IMR-90 (cell line): Measurements from ENCODE around the gene PDCL2. TPM values are rescaled to one million over a fixed set of nuclear protein-coding genes. Genes with fewer than 3 reads are reported as not detected.

Source experiments
- ATAC-seq: fragments of 200-7000 bp; cut with Tn5 transposase; 2 replicates; pipeline ENCODE4 v1.9.1; 2020; ENCODE audit warnings: low read depth, mild to moderate bottlenecking, moderate library complexity
- BruUV-seq: library from RNA; stranded (reverse); fragments of 400-500 nt; replicated peaks from 2 replicates; lab custom pipeline; 2021; lab: Mats Ljungman, UMichigan
- CTCF ChIA-PET: fragments of 300-600 bp; formaldehyde crosslinking; extraction: SDS; loops from one replicate; lab custom pipeline; 2021; ENCODE audit warnings: antibody characterized with exemption; lab: Yijun Ruan, JAX
- POLR2A ChIA-PET: fragments of 300-600 bp; sonication (Branson Sonifier 250); formaldehyde crosslinking; loops from one replicate; lab custom pipeline; 2022; ENCODE audit warnings: antibody characterized with exemption; ENCODE audit not compliant: unreplicated experiment; lab: Charles Lee
- DNase-seq: peaks from one replicate; pipeline ENCODE4 v3.0.0; 2013
- H2AFZ ChIP-seq: replicated peaks from 2 replicates; pipeline ENCODE3; 2013; ENCODE audit warnings: low read length, mild to moderate bottlenecking; ENCODE audit not compliant: poor library complexity
- H2AK5ac ChIP-seq: 2 replicates; pipeline ENCODE4 v1.6.1; 2013; ENCODE audit warnings: low read depth, low read length, inconsistent platforms
- H2AK9ac ChIP-seq: replicated peaks from 2 replicates; pipeline ENCODE3; 2013; ENCODE audit warnings: mild to moderate bottlenecking, low read depth, low read length, moderate library complexity; ENCODE audit not compliant: poor library complexity
- H2BK120ac ChIP-seq: 2 replicates; pipeline ENCODE4 v1.6.1; 2013; ENCODE audit warnings: low read depth, low read length, inconsistent platforms
- H2BK15ac ChIP-seq: 3 replicates; pipeline ENCODE4 v1.6.1; 2013; ENCODE audit warnings: low read depth, low read length, inconsistent platforms
- H2BK20ac ChIP-seq: 2 replicates; pipeline ENCODE4 v1.6.1; 2013; ENCODE audit warnings: low read depth, mild to moderate bottlenecking, inconsistent platforms, low read length, moderate library complexity
- H2BK5ac ChIP-seq: 2 replicates; pipeline ENCODE4 v1.6.1; 2013; ENCODE audit warnings: mild to moderate bottlenecking, low read depth, low read length, inconsistent platforms; ENCODE audit not compliant: poor library complexity, severe bottlenecking
- H3K14ac ChIP-seq: replicated peaks from 2 replicates; pipeline ENCODE4 v1.6.1; 2013; ENCODE audit warnings: low read depth, low read length, inconsistent platforms
- H3K18ac ChIP-seq: 2 replicates; pipeline ENCODE4 v1.6.1; 2013; ENCODE audit warnings: low read depth, low read length, control low read depth
- H3K23ac ChIP-seq: 2 replicates; pipeline ENCODE4 v1.6.1; 2013; ENCODE audit warnings: low read depth, low read length, inconsistent platforms
- H3K27ac ChIP-seq: 2 replicates; pipeline ENCODE4 v1.5.1; 2013; ENCODE audit warnings: mild to moderate bottlenecking, control low read depth, low read length; ENCODE audit not compliant: insufficient read depth
- H3K27me3 ChIP-seq: 2 replicates; pipeline ENCODE4 v1.6.1; 2013; ENCODE audit warnings: low read length; ENCODE audit not compliant: control insufficient read depth, insufficient read depth
- H3K36me3 ChIP-seq: 2 replicates; pipeline ENCODE4 v1.6.1; 2013; ENCODE audit warnings: low read length, mixed read lengths; ENCODE audit not compliant: control insufficient read depth, insufficient read depth
- H3K4ac ChIP-seq: 2 replicates; pipeline ENCODE4 v1.6.1; 2013; ENCODE audit warnings: low read depth, low read length, inconsistent platforms
- H3K4me1 ChIP-seq: 2 replicates; pipeline ENCODE4 v1.6.1; 2013; ENCODE audit warnings: low read length, mixed read lengths; ENCODE audit not compliant: control insufficient read depth, insufficient read depth
- H3K4me2 ChIP-seq: 2 replicates; pipeline ENCODE4 v1.6.1; 2013; ENCODE audit warnings: low read depth, mild to moderate bottlenecking, control low read depth, low read length, moderate library complexity
- H3K4me3 ChIP-seq: 2 replicates; pipeline ENCODE4 v1.5.1; 2013; ENCODE audit warnings: low read depth, mild to moderate bottlenecking, control low read depth, low read length, moderate library complexity; ENCODE audit not compliant: insufficient read depth
- H3K56ac ChIP-seq: 2 replicates; pipeline ENCODE4 v1.6.1; 2013; ENCODE audit warnings: low read length, inconsistent platforms; ENCODE audit not compliant: insufficient read depth; ENCODE audit errors: extremely low read depth
- H3K79me1 ChIP-seq, 2 experiments: 2 replicates each; pipeline ENCODE4 v1.6.1; 2013; ENCODE audit warnings: low read length in 2 of 2, inconsistent platforms in 1 of 2, low read depth in 1 of 2
- H3K9ac ChIP-seq: 2 replicates; pipeline ENCODE4 v1.6.1; 2013; ENCODE audit warnings: low read depth, low read length, control low read depth
- H3K9me1 ChIP-seq: 2 replicates; pipeline ENCODE4 v1.6.1; 2013; ENCODE audit warnings: low read length, inconsistent platforms; ENCODE audit not compliant: insufficient read depth
- H3K9me3 ChIP-seq: 2 replicates; pipeline ENCODE4 v1.6.1; 2013; ENCODE audit warnings: low read length; ENCODE audit not compliant: control insufficient read depth, insufficient read depth
- H4K20me1 ChIP-seq: 2 replicates; pipeline ENCODE4 v1.6.1; 2013; ENCODE audit warnings: low read length, inconsistent platforms; ENCODE audit not compliant: insufficient read depth
- H4K5ac ChIP-seq: 2 replicates; pipeline ENCODE4 v1.6.1; 2013; ENCODE audit warnings: mild to moderate bottlenecking, low read depth, low read length, control low read depth
- H4K8ac ChIP-seq, 2 experiments: 2 replicates each; pipeline ENCODE4 v1.6.1; 2013; ENCODE audit warnings: low read depth in 2 of 2, low read length in 2 of 2, control low read depth in 1 of 2, inconsistent platforms in 1 of 2
- H4K91ac ChIP-seq: 2 replicates; pipeline ENCODE4 v1.6.1; 2013; ENCODE audit warnings: low read depth, low read length, inconsistent platforms; ENCODE audit not compliant: insufficient read depth
- CHD1 ChIP-seq: IDR thresholded peaks from 2 replicates; pipeline ENCODE4 v1.6.1; 2012; ENCODE audit warnings: low read depth, low read length, improper control_type of control experiment
- CTCF ChIP-seq: conservative IDR thresholded peaks from 2 replicates; pipeline ENCODE4 v1.5.1; 2012; ENCODE audit warnings: mild to moderate bottlenecking, low read depth, low read length, improper control_type of control experiment
- FOS ChIP-seq: fragments of 150-350 bp; IDR thresholded peaks from 2 replicates; pipeline ENCODE4 v1.6.1; 2016; ENCODE audit warnings: low read depth, low read length
- MAFK ChIP-seq: IDR thresholded peaks from 2 replicates; pipeline ENCODE4 v1.6.1; 2012; ENCODE audit warnings: low read depth, low read length, improper control_type of control experiment
- MAZ ChIP-seq: IDR thresholded peaks from 2 replicates; pipeline ENCODE4 v1.6.1; 2012; ENCODE audit warnings: low read depth, mild to moderate bottlenecking, low read length, improper control_type of control experiment, moderate library complexity, borderline replicate concordance
- MXI1 ChIP-seq: IDR thresholded peaks from 2 replicates; pipeline ENCODE4 v1.6.1; 2012; ENCODE audit warnings: low read depth, mild to moderate bottlenecking, low read length, moderate library complexity, borderline replicate concordance
- RAD21 ChIP-seq: IDR thresholded peaks from 2 replicates; pipeline ENCODE4 v1.6.1; 2012; ENCODE audit warnings: low read length, improper control_type of control experiment
- WGBS, 2 experiments: methylation state at CpG; one replicate each; pipeline versions ENCODE4 v1.1.5 to v1.1.7; 2013; ENCODE audit warnings: missing lambda C conversion rate in 2 of 2; ENCODE audit not compliant: insufficient read length in 1 of 2; ENCODE audit errors: extremely low coverage in 2 of 2; 5-methylcytosine and 5-hydroxymethylcytosine counted together
- dilution Hi-C: fragments of 300-500 bp; cut with HindIII; formaldehyde crosslinking; loops from one replicate; pipeline ENCODE4 v1.14.3; 2018; ENCODE audit warnings: low sequenced_read_pairs; ENCODE audit not compliant: unreplicated experiment
- in situ Hi-C: fragments of 300-500 bp; cut with MboI; formaldehyde crosslinking; loops from 3 replicates; pipeline ENCODE4 v1.14.3; 2019; ENCODE audit warnings: low sequenced_read_pairs, inconsistent platforms, mixed read lengths
- intact Hi-C: fragments of 100-400 bp; cut with micrococcal nuclease; formaldehyde crosslinking; loops from 2 replicates; pipeline ENCODE4 v1.10.0; 2022
- polyA plus RNA-seq, 3 experiments: library from polyadenylated mRNA; depleted of rRNA; stranded (reverse); fragments of >200 nt; gene quantifications; 2 replicates each; pipeline ENCODE4 v1.2.3, GENCODE V29; 2012; ENCODE audit warnings: low replicate concordance in 1 of 3
- total RNA-seq: library from RNA; depleted of rRNA; stranded (reverse); fragments of >200 nt; gene quantifications from 2 replicates; pipeline ENCODE4 v1.2.3, GENCODE V29; 2012
- TF ChIP-seq, protein P1 (sequence below): fragments of 150-350 bp; IDR thresholded peaks from 2 replicates; pipeline ENCODE4 v1.6.1; 2016; ENCODE audit warnings: low read depth, mild to moderate bottlenecking, low read length, moderate library complexity, borderline replicate concordance
- TF ChIP-seq, protein P2 (sequence below): fragments of 150-350 bp; IDR thresholded peaks from 2 replicates; pipeline ENCODE4 v1.6.1; 2017; ENCODE audit warnings: mild to moderate bottlenecking, antibody characterized with exemption, low read length, low read depth

Gene PDCL2
- total and polyA plus RNA-seq, 2 of the 4 experiments (the other 2 are of a cell fraction): not detected

GRCh38 chr4:55615008-55615407 is 23.0 kb upstream of the PDCL2 start:
- TF ChIP-seq, protein P1, sequence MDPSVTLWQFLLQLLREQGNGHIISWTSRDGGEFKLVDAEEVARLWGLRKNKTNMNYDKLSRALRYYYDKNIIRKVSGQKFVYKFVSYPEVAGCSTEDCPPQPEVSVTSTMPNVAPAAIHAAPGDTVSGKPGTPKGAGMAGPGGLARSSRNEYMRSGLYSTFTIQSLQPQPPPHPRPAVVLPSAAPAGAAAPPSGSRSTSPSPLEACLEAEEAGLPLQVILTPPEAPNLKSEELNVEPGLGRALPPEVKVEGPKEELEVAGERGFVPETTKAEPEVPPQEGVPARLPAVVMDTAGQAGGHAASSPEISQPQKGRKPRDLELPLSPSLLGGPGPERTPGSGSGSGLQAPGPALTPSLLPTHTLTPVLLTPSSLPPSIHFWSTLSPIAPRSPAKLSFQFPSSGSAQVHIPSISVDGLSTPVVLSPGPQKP: no peak
- TF ChIP-seq FOS (no peak), CHD1 (no peak), MAZ (no peak), MAFK (no peak), MXI1 (no peak), CTCF (no peak), RAD21 (no peak)
- TF ChIP-seq, protein P2, sequence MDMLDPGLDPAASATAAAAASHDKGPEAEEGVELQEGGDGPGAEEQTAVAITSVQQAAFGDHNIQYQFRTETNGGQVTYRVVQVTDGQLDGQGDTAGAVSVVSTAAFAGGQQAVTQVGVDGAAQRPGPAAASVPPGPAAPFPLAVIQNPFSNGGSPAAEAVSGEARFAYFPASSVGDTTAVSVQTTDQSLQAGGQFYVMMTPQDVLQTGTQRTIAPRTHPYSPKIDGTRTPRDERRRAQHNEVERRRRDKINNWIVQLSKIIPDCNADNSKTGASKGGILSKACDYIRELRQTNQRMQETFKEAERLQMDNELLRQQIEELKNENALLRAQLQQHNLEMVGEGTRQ: no peak
- H3K18ac ChIP-seq: no peak overlapping the region
- no peak overlapping the region for H4K91ac ChIP-seq
- 0 out of 2 replicates have a peak, but pooled peaks cover 1% of the 10 kb centered on the region for H3K27me3 ChIP-seq
- no peak overlapping the region for H3K56ac ChIP-seq
- in situ Hi-C loops (no loop called here), intact Hi-C loops (no loop called here), dilution Hi-C loops (no loop called here)
- H4K20me1 ChIP-seq: no peaks in the 10 kb centered on the region
- H2BK15ac ChIP-seq: no peak overlapping the region
- H3K4ac ChIP-seq: no peak overlapping the region
- no peak overlapping the region for H2BK5ac ChIP-seq
- no peaks in the 10 kb centered on the region for H3K9me3 ChIP-seq
- no peak for DNase-seq
- H3K27ac ChIP-seq: no peak overlapping the region
- no CpG with 5 or more reads among the region's 3 CpGs for WGBS, 2 experiments
- no peak for ATAC-seq
- no peak overlapping the region for H3K4me2 ChIP-seq
- no peak overlapping the region for H2BK20ac ChIP-seq
- H3K9ac ChIP-seq: no peak overlapping the region
- no peaks in the 10 kb centered on the region for H3K4me1 ChIP-seq
- no peak overlapping the region for H2AK9ac ChIP-seq
- no peak overlapping the region for H4K8ac ChIP-seq
- BruUV-seq: no TSS peak
- H3K9me1 ChIP-seq: no peaks in the 10 kb centered on the region
- no peak overlapping the region for H3K4me3 ChIP-seq
- no peaks in the 10 kb centered on the region for H3K36me3 ChIP-seq
- no peaks in the 10 kb centered on the region for H3K79me1 ChIP-seq
- no peak overlapping the region for H2AK5ac ChIP-seq
- no peak overlapping the region for H3K23ac ChIP-seq
- ChIA-PET CTCF (interaction anchor here (1.0 kb wide), 1 partner anchor 38 kb away, joined by 3 read pairs; no protein-coding TSS in a partner anchor), POLR2A (no interaction called here)
- no peak overlapping the region for H2AFZ ChIP-seq
- no peak overlapping the region for H4K5ac ChIP-seq
- no peak overlapping the region for H3K14ac ChIP-seq
- H2BK120ac ChIP-seq: no peak overlapping the region
